K562 (cell line): ENCODE results near the gene CES5A. TPM values are rescaled to one million over a fixed set of nuclear protein-coding genes. Genes with fewer than 3 reads are reported as not detected.

Experiments
- COPS2 ChIP-seq: fragments of 450-650 bp; conservative IDR thresholded peaks from 2 replicates; pipeline ENCODE4 v1.6.1; 2016; ENCODE audit warnings: mild to moderate bottlenecking, moderate library complexity
- FOXK1 ChIP-seq: sonication (generic); formaldehyde crosslinking; IDR thresholded peaks from 2 replicates; pipeline ENCODE4 v1.8.0; 2022; ENCODE audit warnings: missing genetic modification reagents, mild to moderate bottlenecking, borderline replicate concordance
- FOXO4 ChIP-seq: fragments of 450-650 bp; formaldehyde crosslinking; IDR thresholded peaks from 2 replicates; pipeline ENCODE4 v1.4.0; 2020; ENCODE audit warnings: mild to moderate bottlenecking, moderate library complexity
- HDAC8 ChIP-seq: fragments of 450-650 bp; IDR thresholded peaks from 2 replicates; pipeline ENCODE4 v1.6.1; 2016; ENCODE audit warnings: mild to moderate bottlenecking, missing genetic modification characterization, moderate library complexity, missing compliant biosample characterization
- JUN ChIP-seq, 2 experiments: sonication (generic) in 1 of 2; formaldehyde crosslinking in 1 of 2; IDR thresholded peaks; 2 replicates each; pipeline versions ENCODE4 v1.6.1 to v1.8.0; 2012 to 2022; ENCODE audit warnings: borderline replicate concordance in 2 of 2, mild to moderate bottlenecking in 2 of 2, improper control_type of control experiment in 1 of 2, low read depth in 1 of 2, low read length in 1 of 2, missing genetic modification reagents in 1 of 2
- NFE2 ChIP-seq: IDR thresholded peaks from 2 replicates; pipeline ENCODE4 v1.6.1; 2014; ENCODE audit warnings: antibody characterized with exemption, low read depth
- NONO ChIP-seq, 2 experiments: fragments of 200-400 bp in 1 of 2; fragments of 450-650 bp in 1 of 2; formaldehyde crosslinking in 1 of 2; IDR thresholded peaks; 2 replicates each; pipeline ENCODE4 v1.6.1; 2017; ENCODE audit warnings: low read depth in 2 of 2, mild to moderate bottlenecking in 2 of 2, moderate library complexity in 2 of 2, low read length in 1 of 2
- NR2C2 ChIP-seq, 2 experiments: fragments of 200-800 bp in 1 of 2; sonication (Bioruptor generic) in 1 of 2; sonication (generic) in 1 of 2; formaldehyde crosslinking in 1 of 2; IDR thresholded peaks; 2 replicates each; pipeline versions ENCODE4 v1.6.1 to v1.8.0; 2016 to 2022; ENCODE audit warnings: mild to moderate bottlenecking in 1 of 2, missing compliant biosample characterization in 1 of 2, missing genetic modification characterization in 1 of 2, missing genetic modification reagents in 1 of 2
- PPARD ChIP-seq: fragments of 250-450 bp; sonication (Bioruptor Pico); IDR thresholded peaks from 2 replicates; pipeline ENCODE4 v1.8.0; 2022; ENCODE audit warnings: inconsistent platforms, mild to moderate bottlenecking, moderate library complexity
- RFX7 ChIP-seq: fragments of 250-450 bp; sonication (Bioruptor Pico); IDR thresholded peaks from 2 replicates; pipeline ENCODE4 v1.5.1; 2021; ENCODE audit warnings: mild to moderate bottlenecking
- SREBF1 ChIP-seq: fragments of 150-350 bp; IDR thresholded peaks from 2 replicates; pipeline ENCODE4 v1.6.1; 2014; ENCODE audit warnings: antibody characterized with exemption, low read depth, low read length, borderline replicate concordance
- UBTF ChIP-seq, 2 experiments: IDR thresholded peaks; 2 replicates each; pipeline ENCODE4 v1.6.1; 2012; ENCODE audit warnings: improper control_type of control experiment in 2 of 2, low read depth in 2 of 2, low read length in 2 of 2, borderline replicate concordance in 1 of 2
- ZNF311 ChIP-seq: fragments of 250-450 bp; sonication (Bioruptor Pico); IDR thresholded peaks from 2 replicates; pipeline ENCODE4 v1.4.0; 2020; ENCODE audit warnings: mild to moderate bottlenecking, moderate library complexity
- ZNF41 ChIP-seq: fragments of 250-450 bp; sonication (Bioruptor Pico); conservative IDR thresholded peaks from 2 replicates; pipeline ENCODE4 v1.4.0; 2020; ENCODE audit warnings: mild to moderate bottlenecking
- ZNF518B ChIP-seq: fragments of 250-450 bp; sonication (Bioruptor Pico); IDR thresholded peaks from 2 replicates; pipeline ENCODE4 v1.5.0; 2021; ENCODE audit warnings: mild to moderate bottlenecking, moderate library complexity
- ZNF699 ChIP-seq: fragments of 250-450 bp; sonication (Bioruptor Pico); IDR thresholded peaks from 2 replicates; pipeline ENCODE4 v1.8.0; 2021; ENCODE audit warnings: mild to moderate bottlenecking, moderate library complexity; ENCODE audit not compliant: insufficient replicate concordance
- polyA plus RNA-seq, 8 experiments: library from polyadenylated mRNA; depleted of rRNA in 4 of 8; stranded (reverse) in 5 of 8; unstranded in 3 of 8; fragments of >200 nt; fragmentation: Nextera tagmentation in 2 of 8; fragmentation: Illumina TruSeq in 1 of 8; extraction: Ambion mirVana in 2 of 8; extraction: Trizol in 1 of 8; gene quantifications; 2 replicates each; pipeline versions ENCODE4 v1.2.1 to v1.2.3, GENCODE V29; 2011 to 2014; ENCODE audit warnings: inconsistent platforms in 1 of 8, missing spikeins in 1 of 8
- total RNA-seq, 7 experiments: library from RNA; depleted of rRNA in 6 of 7; stranded (reverse); fragments of >200 nt in 6 of 7; fragmentation: Illumina TruSeq in 2 of 7; extraction: Trizol in 2 of 7; gene quantifications; 2 replicates each; pipeline versions ENCODE4 v1.2.1 to v1.2.3, GENCODE V29; 2011 to 2021; ENCODE audit warnings: low replicate concordance in 1 of 7
- TF ChIP-seq, protein P1 (sequence below): IDR thresholded peaks from 2 replicates; pipeline ENCODE4 v1.6.1; 2011; ENCODE audit warnings: borderline replicate concordance, low read depth, mild to moderate bottlenecking, moderate library complexity, low read length; ENCODE audit not compliant: insufficient read depth, poor library complexity, severe bottlenecking

Gene CES5A
- total and polyA plus RNA-seq, 9 of the 15 experiments (the other 6 are each of a cell fraction or from before 2014, with no cell fraction given): 0.07 to 0.17 (median 0.15) TPM; not detected in 4

GRCh38 chr16:55836158-55836611, 39.0 kb downstream of the CES5A start (continued):
- no peak for TF ChIP-seq ZNF699 (CRISPR knock-in tag)
- TF ChIP-seq NR2C2 (CRISPR knock-in tag; IDR thresholded peaks at IDR 0.05): no peak
- peak; percentile 33; the same call in 1 of the 2 replicates for TF ChIP-seq NR2C2 (tag; IDR thresholded peaks at IDR 0.05)
- no peak for TF ChIP-seq FOXK1 (CRISPR knock-in tag)
- TF ChIP-seq RFX7 (CRISPR knock-in tag): no peak
- no peak for TF ChIP-seq COPS2
- TF ChIP-seq FOXO4 (CRISPR knock-in tag): no peak
- no peak for TF ChIP-seq NONO (IDR thresholded peaks at IDR 0.05; ENCODE audit: low read depth in 2 of 2, low read length in 1 of 2)
- TF ChIP-seq, protein P1, sequence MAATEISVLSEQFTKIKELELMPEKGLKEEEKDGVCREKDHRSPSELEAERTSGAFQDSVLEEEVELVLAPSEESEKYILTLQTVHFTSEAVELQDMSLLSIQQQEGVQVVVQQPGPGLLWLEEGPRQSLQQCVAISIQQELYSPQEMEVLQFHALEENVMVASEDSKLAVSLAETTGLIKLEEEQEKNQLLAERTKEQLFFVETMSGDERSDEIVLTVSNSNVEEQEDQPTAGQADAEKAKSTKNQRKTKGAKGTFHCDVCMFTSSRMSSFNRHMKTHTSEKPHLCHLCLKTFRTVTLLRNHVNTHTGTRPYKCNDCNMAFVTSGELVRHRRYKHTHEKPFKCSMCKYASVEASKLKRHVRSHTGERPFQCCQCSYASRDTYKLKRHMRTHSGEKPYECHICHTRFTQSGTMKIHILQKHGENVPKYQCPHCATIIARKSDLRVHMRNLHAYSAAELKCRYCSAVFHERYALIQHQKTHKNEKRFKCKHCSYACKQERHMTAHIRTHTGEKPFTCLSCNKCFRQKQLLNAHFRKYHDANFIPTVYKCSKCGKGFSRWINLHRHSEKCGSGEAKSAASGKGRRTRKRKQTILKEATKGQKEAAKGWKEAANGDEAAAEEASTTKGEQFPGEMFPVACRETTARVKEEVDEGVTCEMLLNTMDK: no peak
- TF ChIP-seq JUN (IDR thresholded peaks at IDR 0.05; ENCODE audit: borderline replicate concordance, low read depth, low read length): no peak
- no peak for TF ChIP-seq JUN (CRISPR knock-in tag; IDR thresholded peaks at IDR 0.05; ENCODE audit: borderline replicate concordance)
- peak; percentile 85 for TF ChIP-seq NFE2
- no peak for TF ChIP-seq SREBF1
- TF ChIP-seq ZNF311 (CRISPR knock-in tag): no peak
- TF ChIP-seq PPARD: no peak
- TF ChIP-seq ZNF41 (CRISPR knock-in tag): no peak
- TF ChIP-seq HDAC8 (tag): no peak
- TF ChIP-seq UBTF (IDR thresholded peaks at IDR 0.05; ENCODE audit: borderline replicate concordance in 1 of 2, low read depth in 2 of 2, low read length in 2 of 2): no peak
- TF ChIP-seq ZNF518B (CRISPR knock-in tag): no peak
